B cell (primary cell): ENCODE results near the gene SEC31B.

Source experiments
- EZH2 ChIP-seq: IDR thresholded peaks from 2 replicates; pipeline ENCODE4 v1.6.1; 2012; ENCODE audit warnings: borderline replicate concordance, low read depth, mild to moderate bottlenecking, moderate library complexity, low read length; ENCODE audit not compliant: insufficient read depth, poor library complexity, severe bottlenecking
- TF ChIP-seq, protein P1 (sequence below): fragments of 200-600 bp; IDR thresholded peaks from one replicate; pipeline ENCODE4 v1.8.0; 2022; ENCODE audit warnings: antibody characterized with exemption, mild to moderate bottlenecking

DNA sequence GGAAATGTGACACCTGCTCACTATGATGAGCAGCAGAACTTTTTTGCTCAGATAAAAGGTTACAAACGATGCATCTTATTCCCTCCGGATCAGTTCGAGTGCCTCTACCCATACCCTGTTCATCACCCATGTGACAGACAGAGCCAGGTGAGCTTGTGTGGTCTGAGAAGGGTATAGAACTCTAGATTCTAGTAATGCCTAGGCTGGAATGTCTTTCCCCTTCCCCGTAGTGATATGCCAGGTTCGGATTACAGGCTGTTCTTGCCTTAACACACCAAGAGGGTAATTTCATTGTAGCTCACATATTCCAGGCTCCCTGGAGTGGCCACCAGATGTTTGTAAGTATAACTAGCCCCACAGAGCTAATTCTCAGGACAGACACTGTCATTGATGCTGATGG lies 25.3 kb upstream of the SEC31B start:
- TF ChIP-seq, protein P1, sequence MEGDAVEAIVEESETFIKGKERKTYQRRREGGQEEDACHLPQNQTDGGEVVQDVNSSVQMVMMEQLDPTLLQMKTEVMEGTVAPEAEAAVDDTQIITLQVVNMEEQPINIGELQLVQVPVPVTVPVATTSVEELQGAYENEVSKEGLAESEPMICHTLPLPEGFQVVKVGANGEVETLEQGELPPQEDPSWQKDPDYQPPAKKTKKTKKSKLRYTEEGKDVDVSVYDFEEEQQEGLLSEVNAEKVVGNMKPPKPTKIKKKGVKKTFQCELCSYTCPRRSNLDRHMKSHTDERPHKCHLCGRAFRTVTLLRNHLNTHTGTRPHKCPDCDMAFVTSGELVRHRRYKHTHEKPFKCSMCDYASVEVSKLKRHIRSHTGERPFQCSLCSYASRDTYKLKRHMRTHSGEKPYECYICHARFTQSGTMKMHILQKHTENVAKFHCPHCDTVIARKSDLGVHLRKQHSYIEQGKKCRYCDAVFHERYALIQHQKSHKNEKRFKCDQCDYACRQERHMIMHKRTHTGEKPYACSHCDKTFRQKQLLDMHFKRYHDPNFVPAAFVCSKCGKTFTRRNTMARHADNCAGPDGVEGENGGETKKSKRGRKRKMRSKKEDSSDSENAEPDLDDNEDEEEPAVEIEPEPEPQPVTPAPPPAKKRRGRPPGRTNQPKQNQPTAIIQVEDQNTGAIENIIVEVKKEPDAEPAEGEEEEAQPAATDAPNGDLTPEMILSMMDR: no peak
- TF ChIP-seq EZH2: no peak
